ENCODE results near the gene SPA17. TPM values are rescaled to one million over a fixed set of nuclear protein-coding genes. Genes with fewer than 3 reads are reported as not detected.

The SPA17 gene
- total and polyA plus RNA-seq, 2 of the 4 experiments (the other 2 are of a cell fraction), result 9.9 to 10.6 TPM

DNA sequence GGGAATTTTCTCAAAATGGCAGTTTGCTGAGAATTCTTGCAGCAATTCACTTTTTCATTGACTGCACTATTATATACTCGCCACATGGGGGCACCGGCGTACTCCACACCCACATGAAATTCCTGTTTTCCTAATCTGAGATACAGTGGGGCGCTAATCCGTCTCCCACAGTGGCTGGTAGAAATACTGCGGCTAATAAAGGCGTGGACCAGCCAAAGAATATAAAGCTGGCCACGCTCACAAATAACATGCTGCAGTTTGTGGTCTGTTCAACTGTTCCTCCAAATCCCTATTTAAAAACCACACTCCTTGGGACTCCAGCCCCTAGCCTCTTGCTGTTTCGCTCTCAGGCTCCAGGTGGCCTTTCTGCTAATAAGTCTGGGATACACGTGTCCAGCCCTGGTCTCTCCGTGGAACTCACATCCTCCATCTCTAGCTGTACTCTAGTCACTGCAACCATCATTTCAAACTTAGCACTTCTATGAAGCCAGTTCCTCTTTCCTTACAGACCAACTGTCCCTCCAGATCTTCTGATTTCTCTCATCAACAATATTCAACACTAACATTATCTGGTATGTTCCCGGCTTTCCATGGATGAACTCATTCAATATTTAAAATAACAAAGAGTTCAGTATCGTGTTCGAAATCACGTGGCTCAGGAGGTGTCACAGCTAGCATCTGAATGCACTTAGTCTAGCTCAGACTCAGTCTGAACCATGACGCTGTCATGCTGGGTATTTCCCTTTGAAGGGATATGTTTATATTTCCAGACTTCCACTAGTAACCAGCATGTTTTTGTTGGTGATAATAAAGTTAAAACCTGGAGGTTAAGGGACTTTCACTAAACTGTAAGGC lies 29.1 kb upstream of the SPA17 start:
- Histone ChIP-seq H2BK20ac (ENCODE audit: low read depth, low read length) (peak overlapping the region; percentile 17; the same call in 1 of the 2 replicates), H2BK120ac (ENCODE audit: low read depth, low read length) (peak overlapping the region; percentile 35), H3K27ac (ENCODE audit: insufficient read depth, low read length) (no peak overlapping the region), H3K4me2 (ENCODE audit: low read depth, low read length) (peak overlapping the region; percentile 32), H3K36me3 (ENCODE audit: control insufficient read depth, insufficient read depth, low read length) (no peaks in the 10 kb centered on the region), H2AK9ac (replicated peaks; ENCODE audit: low read depth, low read length, poor library complexity) (peak overlapping the region; percentile 32), H3K14ac (replicated peaks; ENCODE audit: low read depth, low read length) (peak overlapping the region; percentile 55), H3K4me3 (ENCODE audit: insufficient read depth, low read depth, low read length) (peak overlapping the region; percentile 0; the same call in 1 of the 2 replicates), H2AK5ac (ENCODE audit: low read depth, low read length) (peak overlapping the region; percentile 47; the same call in 1 of the 2 replicates), H3K9me1 (ENCODE audit: insufficient read depth, low read length) (peaks cover 6% of the 10 kb centered on the region; the same call in 1 of the 2 replicates), H3K27me3 (ENCODE audit: control insufficient read depth, insufficient read depth, low read length) (no peaks in the 10 kb centered on the region), H4K20me1 (ENCODE audit: insufficient read depth, low read length) (no peaks in the 10 kb centered on the region; the same call in 1 of the 2 replicates), H2AFZ (replicated peaks; ENCODE audit: low read length, poor library complexity) (peak overlapping the region; percentile 87), H3K4ac (ENCODE audit: low read depth, low read length) (peak overlapping the region; percentile 70), H3K18ac (ENCODE audit: low read depth, low read length) (no peak overlapping the region), H2BK5ac (ENCODE audit: low read depth, low read length, poor library complexity, severe bottlenecking) (peak overlapping the region; percentile 6), H2BK15ac (ENCODE audit: low read depth, low read length) (peak overlapping the region; percentile 13; the same call in 1 of the 3 replicates), H4K91ac (ENCODE audit: insufficient read depth, low read depth, low read length) (peak overlapping the region; percentile 27; the same call in 1 of the 2 replicates), H3K9me3 (ENCODE audit: control insufficient read depth, insufficient read depth, low read length) (no peaks in the 10 kb centered on the region), H3K23ac (ENCODE audit: low read depth, low read length) (peak overlapping the region; percentile 50), H4K5ac (ENCODE audit: low read depth, low read length) (no peak overlapping the region), H3K79me1 (ENCODE audit: low read depth in 1 of 2, low read length in 2 of 2) (no peaks in the 10 kb centered on the region), H3K9ac (ENCODE audit: low read depth, low read length) (no peak overlapping the region), H3K56ac (ENCODE audit: extremely low read depth, insufficient read depth, low read length) (no peak overlapping the region; the same call in 1 of the 2 replicates), H4K8ac (ENCODE audit: low read depth in 2 of 2, low read length in 2 of 2) (peak overlapping the region in 1 of 2 experiments; percentile 66; a peak in 1 of 4 replicates), H3K4me1 (ENCODE audit: control insufficient read depth, insufficient read depth, low read length) (peaks cover 6% of the 10 kb centered on the region)
- dilution Hi-C loops (cut with HindIII; ENCODE audit: low sequenced_read_pairs, unreplicated experiment), result no loop called here
- BruUV-seq (replicated peaks), result no TSS peak
- ATAC-seq (ENCODE audit: low read depth) (peak; percentile 83), DNase-seq (peak; percentile 88)
- ChIA-PET POLR2A (ENCODE audit: unreplicated experiment) (no interaction called here), CTCF (interaction anchor here (0.6 to 2.6 kb wide), 16 partner anchors 9 to 573 kb away, joined by 3 to 10 read pairs (median 4); no protein-coding TSS in a partner anchor)
- intact Hi-C loops (cut with micrococcal nuclease), result loop anchor here (1.0 to 5.0 kb wide), 4 partner anchors 119 to 308 kb away; partner anchors contain the start of gene CCDC15
- in situ Hi-C loops (cut with MboI; ENCODE audit: low sequenced_read_pairs), result loop anchor here (10.0 to 25.0 kb wide), 2 partner anchors 190 to 943 kb away; partner anchors contain the start of gene STT3A
- 15% methylated on average over 9 of the region's 16 CpGs; no CpG with 5 or more reads in 1 of the 2 experiments for WGBS, 2 experiments (ENCODE audit: extremely low coverage in 2 of 2, insufficient read length in 1 of 2)
- TF ChIP-seq POLR2A (IDR thresholded peaks at IDR 0.05; ENCODE audit: low read depth, low read length) (no peak; the same call in 1 of the 2 replicates), RCOR1 (IDR thresholded peaks at IDR 0.05; ENCODE audit: insufficient replicate concordance, low read length) (no peak), MAFK (IDR thresholded peaks at IDR 0.05; ENCODE audit: low read depth, low read length) (no peak), BHLHE40 (IDR thresholded peaks at IDR 0.05; ENCODE audit: low read depth, low read length) (peak; percentile 66; the same call in 1 of the 2 replicates), CHD1 (IDR thresholded peaks at IDR 0.05; ENCODE audit: low read depth, low read length) (peak; percentile 89; the same call in 1 of the 2 replicates), FOS (IDR thresholded peaks at IDR 0.05; ENCODE audit: low read depth, low read length) (no peak), ELK1 (IDR thresholded peaks at IDR 0.05; ENCODE audit: borderline replicate concordance, low read depth, low read length) (no peak), NFE2L2 (IDR thresholded peaks at IDR 0.05; ENCODE audit: low read depth, low read length) (no peak), MXI1 (IDR thresholded peaks at IDR 0.05; ENCODE audit: borderline replicate concordance, low read depth, low read length) (peak; percentile 47; the same call in 1 of the 2 replicates), CEBPB (IDR thresholded peaks at IDR 0.05; ENCODE audit: low read depth, low read length) (no peak), SMC3 (IDR thresholded peaks at IDR 0.05; ENCODE audit: low read depth, low read length) (peak; percentile 71), MAZ (IDR thresholded peaks at IDR 0.05; ENCODE audit: borderline replicate concordance, low read depth, low read length) (no peak), RFX5 (IDR thresholded peaks at IDR 0.05; ENCODE audit: low read depth, low read length) (no peak)
- TF ChIP-seq, protein P1, sequence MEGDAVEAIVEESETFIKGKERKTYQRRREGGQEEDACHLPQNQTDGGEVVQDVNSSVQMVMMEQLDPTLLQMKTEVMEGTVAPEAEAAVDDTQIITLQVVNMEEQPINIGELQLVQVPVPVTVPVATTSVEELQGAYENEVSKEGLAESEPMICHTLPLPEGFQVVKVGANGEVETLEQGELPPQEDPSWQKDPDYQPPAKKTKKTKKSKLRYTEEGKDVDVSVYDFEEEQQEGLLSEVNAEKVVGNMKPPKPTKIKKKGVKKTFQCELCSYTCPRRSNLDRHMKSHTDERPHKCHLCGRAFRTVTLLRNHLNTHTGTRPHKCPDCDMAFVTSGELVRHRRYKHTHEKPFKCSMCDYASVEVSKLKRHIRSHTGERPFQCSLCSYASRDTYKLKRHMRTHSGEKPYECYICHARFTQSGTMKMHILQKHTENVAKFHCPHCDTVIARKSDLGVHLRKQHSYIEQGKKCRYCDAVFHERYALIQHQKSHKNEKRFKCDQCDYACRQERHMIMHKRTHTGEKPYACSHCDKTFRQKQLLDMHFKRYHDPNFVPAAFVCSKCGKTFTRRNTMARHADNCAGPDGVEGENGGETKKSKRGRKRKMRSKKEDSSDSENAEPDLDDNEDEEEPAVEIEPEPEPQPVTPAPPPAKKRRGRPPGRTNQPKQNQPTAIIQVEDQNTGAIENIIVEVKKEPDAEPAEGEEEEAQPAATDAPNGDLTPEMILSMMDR (conservative IDR thresholded peaks at IDR 0.05; ENCODE audit: low read depth, low read length), result peak; percentile 92
